ENCODE results near the gene HOPX.

- TF ChIP-seq CTCF (IDR thresholded peaks at IDR 0.05) = no peak
- TF ChIP-seq POLR2A (IDR thresholded peaks at IDR 0.05) = no peak
Measured at GRCh38 chr4:56681853-56682525, 893 bp upstream of the HOPX start.
